GM19238 (cell line): ENCODE data around the gene UBLCP1.
"Not testable (repeated sequence)": the region's sequence is repeated elsewhere in the genome, so short reads cannot be mapped to it uniquely, and the experiment has no call there.

Experiments used
- DNase-seq: peaks from one replicate; pipeline ENCODE4 v3.0.0; 2011; ENCODE audit warnings: low spot score; ENCODE audit not compliant: insufficient read length

Gene UBLCP1

GRCh38 chr5:159262859-159263568 is at the start of gene UBLCP1:
Gene UBLCP1, plus strand, starts transcription at chr5:159263290. Its CDS starts 5,626 bp downstream, at chr5:159268916.
- DNase-seq = peak; percentile 79

GRCh38 chr5:159214486-159215271 is 48.4 kb upstream of the UBLCP1 start:
- DNase-seq = no peak

GRCh38 chr5:159215886-159216285 is 47.2 kb upstream of the UBLCP1 start:
- no peak for DNase-seq

- no peak for DNase-seq
Observed at GRCh38 chr5:159216454-159216853, 46.6 kb upstream of the UBLCP1 start.

- DNase-seq = no peak
Observed at GRCh38 chr5:159217236-159217635, 45.9 kb upstream of the UBLCP1 start.

GRCh38 chr5:159218595-159219023 is 44.5 kb upstream of the UBLCP1 start:
- DNase-seq = no peak

- no peak for DNase-seq
Observed at GRCh38 chr5:159220206-159220605, 42.9 kb upstream of the UBLCP1 start.

GRCh38 chr5:159223469-159223868 is 39.6 kb upstream of the UBLCP1 start:
- DNase-seq = no peak

GRCh38 chr5:159224471-159224870 is 38.6 kb upstream of the UBLCP1 start:
- no peak for DNase-seq

GRCh38 chr5:159226451-159226850 is 36.6 kb upstream of the UBLCP1 start:
- DNase-seq = no peak

- no peak for DNase-seq
Observed at GRCh38 chr5:159227452-159227851, 35.6 kb upstream of the UBLCP1 start.

GRCh38 chr5:159228097-159228496 is 35.0 kb upstream of the UBLCP1 start:
- not testable (repeated sequence) for DNase-seq

- no peak for DNase-seq
Observed at GRCh38 chr5:159230657-159231056, 32.4 kb upstream of the UBLCP1 start.

GRCh38 chr5:159231167-159231566 is 31.9 kb upstream of the UBLCP1 start:
- no peak for DNase-seq

- DNase-seq = not testable (repeated sequence)
Observed at GRCh38 chr5:159235871-159236520, 27.1 kb upstream of the UBLCP1 start.

- no peak for DNase-seq
Observed at GRCh38 chr5:159240301-159240870, 22.7 kb upstream of the UBLCP1 start.

GRCh38 chr5:159241946-159242552 is 21.0 kb upstream of the UBLCP1 start:
- DNase-seq = no peak

- no peak for DNase-seq
Observed at GRCh38 chr5:159242656-159243055, 20.4 kb upstream of the UBLCP1 start.

- no peak for DNase-seq
Observed at GRCh38 chr5:159243385-159243784, 19.7 kb upstream of the UBLCP1 start.

GRCh38 chr5:159244163-159244562 is 18.9 kb upstream of the UBLCP1 start:
- no peak for DNase-seq

- DNase-seq = no peak
Observed at GRCh38 chr5:159244890-159245289, 18.2 kb upstream of the UBLCP1 start.
